GM12878 (cell line): ENCODE results near the gene TPST1. TPM values are rescaled to one million over a fixed set of nuclear protein-coding genes. Genes with fewer than 3 reads are reported as not detected.

Experiments
- ATAC-seq: fragments of 200-7000 bp; cut with Tn5 transposase; 3 replicates; pipeline ENCODE4 v1.9.1; 2020; ENCODE audit warnings: mild to moderate bottlenecking, moderate library complexity
- BruUV-seq: library from RNA; stranded (reverse); fragments of 400-500 nt; replicated peaks from 2 replicates; lab custom pipeline; 2021; lab: Mats Ljungman, UMichigan
- CTCF ChIA-PET: fragments of 300-600 bp; sonication (Branson Sonifier 250); formaldehyde crosslinking; extraction: SDS; loops from one replicate; lab custom pipeline; 2021; ENCODE audit warnings: inconsistent platforms; lab: Yijun Ruan, JAX
- POLR2A ChIA-PET: fragments of 350-600 bp; formaldehyde crosslinking; extraction: SDS; loops from one replicate; lab custom pipeline; 2021; ENCODE audit warnings: inconsistent platforms; lab: Charles Lee
- RAD21 ChIA-PET: fragments of 300-600 bp; sonication (Branson Sonifier 250); formaldehyde crosslinking; loops from one replicate; lab custom pipeline; 2023; ENCODE audit warnings: antibody characterized with exemption; ENCODE audit not compliant: unreplicated experiment; lab: Charles Lee
- SMC1A ChIA-PET: fragments of 300-600 bp; sonication (Branson Sonifier 250); formaldehyde crosslinking; loops from one replicate; lab custom pipeline; 2023; ENCODE audit not compliant: unreplicated experiment, uncharacterized antibody; lab: Charles Lee
- DNase-seq: peaks from one replicate; pipeline ENCODE4 v3.0.0-alpha.2; 2011; ENCODE audit warnings: low read depth, low spot score
- FAIRE-seq: peaks from 3 replicates; lab custom pipeline; 2011; peaks lifted over from hg19 to GRCh38; lab: Jason Lieb, UNC
- H2AFZ ChIP-seq: 2 replicates; pipeline ENCODE4 v1.6.0; 2011; ENCODE audit warnings: low read depth, low read length, control low read depth; ENCODE audit not compliant: control insufficient read depth
- H3K27ac ChIP-seq: 2 replicates; pipeline ENCODE4 v1.5.1; 2011; ENCODE audit warnings: control low read depth; ENCODE audit not compliant: control insufficient read depth, insufficient read depth
- H3K27me3 ChIP-seq, 2 experiments: replicated peaks in 1 of 2; 2 replicates each; pipeline versions ENCODE4 v1.6.0 to v1.6.1; 2011; ENCODE audit warnings: low read length in 1 of 2; ENCODE audit not compliant: control insufficient read depth in 2 of 2, insufficient read depth in 2 of 2
- H3K36me3 ChIP-seq, 2 experiments: 2 replicates each; pipeline ENCODE4 v1.5.1; 2011; ENCODE audit warnings: low read length in 1 of 2; ENCODE audit not compliant: control insufficient read depth in 2 of 2, insufficient read depth in 2 of 2
- H3K4me1 ChIP-seq: 2 replicates; pipeline ENCODE4 v1.6.1; 2011; ENCODE audit warnings: mild to moderate bottlenecking, low read length, moderate library complexity, mixed read lengths; ENCODE audit not compliant: control insufficient read depth, insufficient read depth
- H3K4me2 ChIP-seq: 2 replicates; pipeline ENCODE4 v1.6.0; 2011; ENCODE audit warnings: control low read depth; ENCODE audit not compliant: control insufficient read depth, insufficient read depth
- H3K4me3 ChIP-seq: fragments of 200-600 bp; sonication (generic); 2 replicates; pipeline ENCODE4 v1.5.1; 2016
- H3K79me2 ChIP-seq: 2 replicates; pipeline ENCODE4 v1.6.0; 2011; ENCODE audit warnings: low read length; ENCODE audit not compliant: control insufficient read depth, insufficient read depth
- H3K9ac ChIP-seq: 2 replicates; pipeline ENCODE4 v1.8.0; 2011; ENCODE audit warnings: low read length, control low read depth, mixed read lengths; ENCODE audit not compliant: control insufficient read depth, insufficient read depth
- H3K9me3 ChIP-seq: replicated peaks from 3 replicates; pipeline ENCODE4 v1.5.1; 2011; ENCODE audit warnings: mild to moderate bottlenecking, low read length; ENCODE audit not compliant: control insufficient read depth, insufficient read depth
- H4K20me1 ChIP-seq: 2 replicates; pipeline ENCODE4 v1.6.0; 2011; ENCODE audit not compliant: control insufficient read depth, insufficient read depth
- MLLT1 ChIP-seq: fragments of 450-650 bp; IDR thresholded peaks from 2 replicates; pipeline ENCODE4 v1.6.1; 2016; ENCODE audit warnings: mild to moderate bottlenecking
- SRF ChIP-seq, 2 experiments: IDR thresholded peaks; 2 replicates each; pipeline ENCODE4 v1.6.1; 2011; ENCODE audit warnings: low read depth in 2 of 2, low read length in 2 of 2, mild to moderate bottlenecking in 1 of 2, moderate library complexity in 1 of 2
- ZBTB40 ChIP-seq: fragments of 450-650 bp; IDR thresholded peaks from 2 replicates; pipeline ENCODE4 v1.6.1; 2016; ENCODE audit warnings: mild to moderate bottlenecking, moderate library complexity, borderline replicate concordance
- WGBS: methylation state at CpG from one replicate; pipeline ENCODE4 v1.1.6; 2016; ENCODE audit warnings: low lambda C conversion rate; ENCODE audit not compliant: insufficient replicate concordance, insufficient coverage; ENCODE audit errors: missing lambda C conversion rate; 5-methylcytosine and 5-hydroxymethylcytosine counted together
- in situ Hi-C: fragments of 300-500 bp; cut with MboI; formaldehyde crosslinking; loops from 9 replicates; pipeline ENCODE4 v1.14.3; 2018; ENCODE audit warnings: mixed read lengths
- intact Hi-C: fragments of 100-400 bp; cut with micrococcal nuclease; formaldehyde crosslinking; loops from one replicate; pipeline ENCODE4 v1.14.2; 2022; ENCODE audit not compliant: unreplicated experiment
- polyA plus RNA-seq, 11 experiments: library from polyadenylated mRNA; depleted of rRNA in 4 of 11; unstranded in 6 of 11; stranded (reverse) in 5 of 11; fragments of >200 nt; fragmentation: Nextera tagmentation in 4 of 11; fragmentation: Illumina TruSeq in 1 of 11; extraction: Ambion mirVana in 4 of 11; extraction: Trizol in 1 of 11; gene quantifications; 1 replicate in 1 of 11; 2 replicates in 10 of 11; pipeline versions ENCODE4 v1.2.1 to v1.2.3, GENCODE V29; 2011 to 2016; ENCODE audit warnings: inconsistent platforms in 2 of 11, missing spikeins in 2 of 11, low read depth in 1 of 11
- total RNA-seq, 4 experiments: library from RNA; depleted of rRNA in 3 of 4; stranded (reverse); fragments of >200 nt in 3 of 4; fragmentation: Illumina TruSeq in 1 of 4; extraction: Trizol in 1 of 4; gene quantifications; 2 replicates each; pipeline versions ENCODE4 v1.2.1 to v1.2.3, GENCODE V29; 2013 to 2021

The TPST1 gene
- total and polyA plus RNA-seq, 10 of the 15 experiments (the other 5 are each of a cell fraction or from before 2014, with no cell fraction given), result 1.1 to 10.6 (median 7.5) TPM

GRCh38 chr7:66202441-66202840, 2.7 kb upstream of the TPST1 start (continued):
- TF ChIP-seq ZBTB40, result no peak

GRCh38 chr7:66205741-66206090, 582 bp downstream of the TPST1 start:
- no peak overlapping the region; the same call in 1 of the 2 replicates for H3K27ac ChIP-seq
- in situ Hi-C loops, result no loop called here
- TF ChIP-seq SRF (IDR thresholded peaks at IDR 0.05; ENCODE audit: low read depth in 2 of 2, low read length in 2 of 2), result no peak
- TF ChIP-seq MLLT1, result peak; percentile 20; the same call in 1 of the 2 replicates
- no peaks in the 10 kb centered on the region for H3K27me3 ChIP-seq
- RAD21 ChIA-PET, result interaction anchor here (1.3 kb wide), 1 partner anchor 214 kb away, joined by 3 read pairs; no protein-coding TSS in a partner anchor
- FAIRE-seq, result no peak
- H3K36me3 ChIP-seq, result no peaks in the 10 kb centered on the region
- H3K4me2 ChIP-seq, result peak overlapping the region; percentile 88
- H3K4me1 ChIP-seq, result peaks cover 6% of the 10 kb centered on the region; the same call in 1 of the 2 replicates
- no TSS peak for BruUV-seq
- POLR2A ChIA-PET, result interaction anchor here (0.6 to 1.4 kb wide), 4 partner anchors 41 to 230 kb away, joined by 3 to 9 read pairs (median 6); no protein-coding TSS in a partner anchor
- H3K9me3 ChIP-seq, result no peaks in the 10 kb centered on the region
- peak overlapping the region; percentile 92 for H2AFZ ChIP-seq
- peak; percentile 22 for ATAC-seq
- SMC1A ChIA-PET, result interaction anchor here (1.4 kb wide), 1 partner anchor 157 kb away, joined by 3 read pairs; no protein-coding TSS in a partner anchor
- intact Hi-C loops, result loop anchor here (10.0 kb wide), 2 partner anchors 171 to 289 kb away; no protein-coding TSS in a partner anchor
- WGBS, result 4% methylated on average over 10 of the region's 22 CpGs
- DNase-seq, result no peak
- H3K4me3 ChIP-seq, result peak overlapping the region; percentile 94
- CTCF ChIA-PET, result interaction anchor here (0.6 to 1.6 kb wide), 2 partner anchors 34 to 208 kb away, joined by 3 to 4 read pairs; no protein-coding TSS in a partner anchor
- H3K9ac ChIP-seq, result peak overlapping the region; percentile 69
- no peaks in the 10 kb centered on the region for H4K20me1 ChIP-seq
- no peaks in the 10 kb centered on the region for H3K79me2 ChIP-seq
